Neuron (in vitro differentiated cells): ENCODE data around the gene RHAG.
"Not testable (repeated sequence)": the region's sequence is repeated elsewhere in the genome, so short reads cannot be mapped to it uniquely, and the experiment has no call there.

ENCODE experiments used
- H2AFZ ChIP-seq: one replicate; pipeline ENCODE4 v1.6.1; 2013; ENCODE audit warnings: low read depth, mild to moderate bottlenecking, inconsistent platforms, low read length, moderate library complexity
- H3K27me3 ChIP-seq: one replicate; pipeline ENCODE4 v1.6.1; 2013; ENCODE audit warnings: low read length; ENCODE audit not compliant: insufficient read depth
- H3K36me3 ChIP-seq: one replicate; pipeline ENCODE4 v1.6.1; 2013; ENCODE audit warnings: low read length; ENCODE audit not compliant: insufficient read depth
- H3K4me1 ChIP-seq: one replicate; pipeline ENCODE4 v1.6.1; 2013; ENCODE audit warnings: low read length; ENCODE audit not compliant: insufficient read depth
- H3K4me3 ChIP-seq: 2 replicates; pipeline ENCODE4 v1.5.1; 2013; ENCODE audit warnings: mild to moderate bottlenecking, low read length, moderate library complexity
- H3K9me3 ChIP-seq: one replicate; pipeline ENCODE4 v1.6.1; 2013; ENCODE audit warnings: low read length

The RHAG gene

DNA sequence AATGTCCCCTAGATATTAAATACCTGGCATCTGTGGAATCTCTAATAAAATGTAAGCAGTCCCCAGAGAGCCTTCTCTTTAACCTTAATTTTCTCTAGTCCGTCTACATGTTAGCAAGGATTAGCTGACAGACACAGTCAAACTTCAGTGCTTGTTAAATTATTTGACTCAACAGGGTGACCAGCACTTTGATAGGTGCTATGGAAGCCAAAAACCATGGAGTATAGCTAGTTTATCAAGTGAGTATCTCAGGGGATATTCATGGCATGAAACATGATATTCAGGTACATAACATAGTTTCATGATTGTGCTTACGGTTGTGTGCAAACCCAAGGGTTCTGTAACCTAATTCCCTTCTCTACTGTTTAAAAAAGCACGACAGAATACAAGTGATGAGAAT is 3.9 kb downstream of the RHAG start:
- Histone ChIP-seq H3K4me1 (no peaks in the 10 kb centered on the region), H3K36me3 (no peaks in the 10 kb centered on the region), H3K27me3 (no peaks in the 10 kb centered on the region), H2AFZ (no peak overlapping the region), H3K4me3 (no peak overlapping the region), H3K9me3 (no peaks in the 10 kb centered on the region)

DNA sequence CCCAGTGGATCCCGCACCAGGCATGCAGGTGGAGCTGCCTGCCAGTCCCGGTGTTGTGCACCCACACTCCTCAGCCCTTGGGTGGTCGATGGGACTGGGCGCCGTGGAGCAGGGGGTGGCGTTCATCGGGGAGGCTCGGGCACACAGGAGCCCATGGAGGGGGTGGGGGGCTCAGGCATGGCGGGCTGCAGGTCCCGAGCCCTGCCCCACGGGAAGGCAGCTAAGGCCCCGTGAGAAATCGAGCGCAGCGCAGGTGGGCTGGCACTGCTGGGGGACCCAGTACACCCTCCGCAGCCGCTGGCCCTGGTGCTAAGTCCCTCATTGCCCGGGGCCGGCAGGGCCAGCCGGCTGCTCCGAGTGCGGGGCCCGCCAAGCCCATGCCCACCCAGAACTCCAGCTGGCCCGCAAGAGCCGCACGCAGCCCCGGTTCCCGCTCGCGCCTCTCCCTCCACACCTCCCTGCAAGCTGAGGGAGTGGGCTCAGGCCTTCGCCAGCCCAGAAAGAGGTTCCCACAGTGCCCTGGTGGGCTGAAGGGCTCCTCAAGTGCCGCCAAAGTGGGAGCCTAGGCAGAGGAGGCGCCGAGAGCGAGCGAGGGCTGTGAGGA is 7.1 kb downstream of the RHAG start:
- not testable (repeated sequence) for H3K27me3 ChIP-seq, H3K4me1 ChIP-seq, H2AFZ ChIP-seq, H3K36me3 ChIP-seq, H3K4me3 ChIP-seq, H3K9me3 ChIP-seq

DNA sequence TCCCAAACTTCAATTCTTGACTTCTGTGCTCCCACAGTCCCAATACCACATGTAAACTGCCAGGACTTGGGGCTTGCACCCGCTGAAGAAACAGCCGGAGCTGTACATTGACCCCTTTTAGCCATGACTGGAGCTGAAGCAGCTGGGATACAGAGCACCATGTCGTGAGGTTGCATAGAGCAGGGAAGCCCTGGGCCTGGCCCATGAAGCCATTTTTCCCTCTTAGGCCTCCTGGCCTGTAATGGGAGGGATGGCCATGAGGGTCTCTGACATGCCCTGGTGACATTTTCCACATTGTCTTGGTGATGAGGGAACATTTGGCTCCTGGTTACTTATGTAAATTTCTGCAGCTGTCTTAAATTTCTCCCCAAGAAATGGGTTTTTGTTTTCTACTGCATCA is 9.8 kb downstream of the RHAG start:
- Histone ChIP-seq H3K36me3 (no peaks in the 10 kb centered on the region), H3K4me1 (no peaks in the 10 kb centered on the region), H3K9me3 (no peaks in the 10 kb centered on the region), H3K27me3 (no peaks in the 10 kb centered on the region), H3K4me3 (no peak overlapping the region), H2AFZ (no peak overlapping the region)

DNA sequence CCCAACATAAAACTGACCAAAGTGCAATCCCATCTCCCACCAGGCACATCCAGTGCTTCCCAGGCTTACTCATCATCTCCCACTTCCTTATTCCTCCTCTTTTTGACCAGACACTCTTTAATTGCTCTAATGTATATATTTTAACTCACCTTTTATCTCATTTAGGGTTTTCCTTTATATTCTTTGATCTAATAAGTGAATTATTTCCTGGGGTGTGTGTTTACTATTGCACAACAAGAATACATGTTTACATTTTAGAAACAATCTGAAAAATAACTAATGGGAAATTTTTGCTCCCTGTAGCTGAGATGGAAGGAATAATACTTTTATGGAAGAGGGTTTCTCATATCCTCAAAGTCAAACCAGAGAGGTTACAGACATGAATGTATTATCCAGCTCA is 18.4 kb downstream of the RHAG start:
- Histone ChIP-seq H3K36me3 (no peaks in the 10 kb centered on the region), H3K4me1 (no peaks in the 10 kb centered on the region), H3K4me3 (no peak overlapping the region), H3K9me3 (no peaks in the 10 kb centered on the region), H3K27me3 (no peaks in the 10 kb centered on the region), H2AFZ (no peak overlapping the region)

DNA sequence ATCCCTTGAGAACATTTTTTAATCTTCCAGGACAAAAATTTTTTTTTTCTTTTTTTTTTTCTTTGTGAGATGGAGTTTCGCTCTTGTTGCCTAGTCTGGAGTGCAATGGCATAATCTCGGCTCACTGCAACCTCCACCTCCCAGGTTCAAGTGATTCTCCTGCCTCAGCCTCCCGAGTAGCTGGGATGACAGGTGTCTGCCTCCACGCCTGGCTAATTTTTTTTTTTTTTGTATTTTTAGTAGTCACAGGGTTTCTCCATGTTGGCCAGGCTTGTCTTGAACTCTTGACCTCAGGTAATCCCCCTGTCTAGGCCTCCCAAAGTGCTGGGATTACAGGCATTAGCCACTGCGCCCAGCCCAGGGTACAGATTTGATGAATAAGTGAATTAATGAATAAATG is 22.5 kb downstream of the RHAG start:
- H3K36me3 ChIP-seq, H3K4me3 ChIP-seq, H3K4me1 ChIP-seq, H3K27me3 ChIP-seq, H3K9me3 ChIP-seq, H2AFZ ChIP-seq: not testable (repeated sequence)

DNA sequence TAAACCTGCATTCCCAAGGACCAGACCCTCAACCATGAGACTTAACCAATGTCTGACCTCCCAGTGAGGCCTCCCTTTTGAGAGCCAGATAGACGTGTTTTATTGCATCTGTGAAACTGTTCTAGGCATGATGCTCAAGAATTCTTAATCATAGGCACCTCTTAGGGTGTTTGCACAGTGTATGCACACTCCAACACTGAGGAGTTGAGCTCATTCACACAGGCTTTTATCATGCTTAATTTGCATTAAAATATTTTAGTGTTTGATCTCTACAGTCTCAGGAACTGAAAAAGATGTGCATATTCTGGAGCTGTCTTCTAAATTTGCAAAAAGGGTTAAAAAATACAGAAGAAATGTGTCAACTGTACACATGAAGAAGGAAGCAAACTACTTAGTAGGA is 27.4 kb downstream of the RHAG start:
- Histone ChIP-seq H3K36me3 (no peaks in the 10 kb centered on the region), H3K9me3 (no peaks in the 10 kb centered on the region), H2AFZ (no peak overlapping the region), H3K4me3 (no peak overlapping the region), H3K4me1 (no peaks in the 10 kb centered on the region), H3K27me3 (no peaks in the 10 kb centered on the region)

DNA sequence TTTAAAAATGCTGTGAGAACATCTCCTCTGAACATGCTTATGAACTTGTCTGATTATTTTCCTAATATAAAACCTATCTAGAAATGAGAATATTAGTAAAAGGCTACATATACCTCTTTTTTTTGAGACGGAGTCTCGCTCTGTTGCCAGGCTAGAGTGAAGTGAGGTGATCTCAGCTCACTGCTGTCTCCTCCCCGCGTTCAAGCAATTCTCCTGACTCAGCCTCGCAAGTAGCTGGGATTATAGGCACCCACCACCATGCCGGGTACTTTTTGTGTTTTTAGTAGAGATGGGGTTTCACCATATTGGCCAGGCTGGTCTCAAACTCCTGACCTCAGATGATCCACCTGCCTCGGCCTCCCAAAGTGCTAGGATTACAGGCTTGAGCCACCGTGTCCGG is 28.4 kb downstream of the RHAG start:
- not testable (repeated sequence) for H3K9me3 ChIP-seq, H3K4me1 ChIP-seq, H3K4me3 ChIP-seq, H3K27me3 ChIP-seq, H3K36me3 ChIP-seq, H2AFZ ChIP-seq

DNA sequence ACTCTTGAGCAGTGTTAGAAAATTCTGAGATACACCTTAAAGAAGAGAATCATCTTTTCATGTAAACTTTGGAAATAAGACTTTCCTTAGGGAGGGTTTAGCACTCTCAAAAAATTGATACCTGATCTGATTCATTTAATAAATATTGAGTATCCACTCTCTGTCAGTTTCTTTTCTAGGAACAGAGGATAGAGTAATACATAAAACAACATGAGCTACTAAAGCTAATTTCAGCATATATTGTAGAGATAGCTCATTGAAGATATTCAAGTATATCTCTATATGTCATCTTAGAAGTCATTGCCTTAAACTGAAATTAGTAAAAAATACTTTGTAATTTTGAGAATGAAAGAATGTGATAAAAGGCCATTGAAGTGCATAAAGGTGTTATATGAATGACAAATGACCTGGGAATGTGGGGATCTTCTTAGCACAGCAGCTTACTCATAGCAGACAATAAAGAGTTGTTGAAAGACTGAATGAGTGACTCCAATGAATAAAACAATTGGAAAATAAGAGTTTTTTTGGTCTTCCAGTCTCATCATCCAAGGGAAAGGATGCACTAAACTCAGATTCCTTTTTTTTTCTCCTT is 29.2 kb downstream of the RHAG start:
- Histone ChIP-seq H3K36me3 (no peaks in the 10 kb centered on the region), H3K9me3 (no peaks in the 10 kb centered on the region), H2AFZ (no peak overlapping the region), H3K27me3 (no peaks in the 10 kb centered on the region), H3K4me3 (no peak overlapping the region), H3K4me1 (no peaks in the 10 kb centered on the region)

DNA sequence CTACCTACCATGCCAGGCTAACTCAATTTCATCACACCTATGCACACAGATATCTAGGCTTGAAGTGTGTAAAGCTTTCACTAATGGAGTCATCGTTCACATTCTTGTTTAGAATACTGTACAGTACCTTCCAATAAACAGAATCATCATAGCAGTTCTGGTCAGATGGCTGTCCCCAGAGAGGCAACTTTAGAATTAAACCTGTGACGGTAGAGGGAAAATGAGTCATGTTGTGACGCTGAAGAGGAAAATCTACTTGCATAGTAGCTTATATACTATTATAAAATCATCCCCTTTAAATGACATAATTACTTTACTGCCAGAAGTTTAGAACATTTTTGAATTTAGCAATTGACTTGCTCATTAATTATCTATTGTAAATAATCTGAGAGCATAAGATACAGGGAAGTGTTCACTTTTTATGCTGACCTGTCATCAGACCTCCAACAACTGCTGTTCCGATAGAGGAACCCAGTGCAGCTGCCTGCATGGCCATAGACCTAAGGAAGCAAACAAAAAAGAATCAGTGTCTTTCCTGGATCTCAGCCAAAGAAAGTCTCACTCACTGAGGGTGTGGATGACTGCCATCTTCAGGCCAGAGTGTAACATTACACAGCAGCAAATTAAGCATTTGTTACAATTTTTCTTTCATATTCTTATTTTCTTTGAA is 29.8 kb downstream of the RHAG start:
- no peaks in the 10 kb centered on the region for H3K27me3 ChIP-seq
- no peaks in the 10 kb centered on the region for H3K36me3 ChIP-seq
- no peaks in the 10 kb centered on the region for H3K9me3 ChIP-seq
- no peaks in the 10 kb centered on the region for H3K4me1 ChIP-seq
- no peak overlapping the region for H2AFZ ChIP-seq
- H3K4me3 ChIP-seq, result no peak overlapping the region

DNA sequence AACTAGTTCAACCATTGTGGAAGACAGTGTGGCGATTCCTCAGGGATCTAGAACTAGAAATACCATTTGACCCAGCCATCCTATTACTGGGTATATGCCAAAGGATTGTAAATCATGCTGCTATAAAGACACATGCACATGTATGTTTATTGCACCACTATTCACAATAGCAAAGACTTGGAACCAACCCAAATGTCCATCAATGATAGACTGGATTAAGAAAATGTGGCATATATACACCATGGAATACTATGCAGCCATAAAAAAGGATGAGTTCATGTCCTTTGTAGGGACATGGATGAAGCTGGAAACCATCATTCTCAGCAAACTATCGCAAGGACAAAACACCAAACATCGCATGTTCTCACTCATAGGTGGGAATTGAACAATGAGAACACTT is 32.6 kb downstream of the RHAG start:
- H3K27me3 ChIP-seq, H3K36me3 ChIP-seq, H3K9me3 ChIP-seq, H3K4me3 ChIP-seq, H2AFZ ChIP-seq, H3K4me1 ChIP-seq: not testable (repeated sequence)

DNA sequence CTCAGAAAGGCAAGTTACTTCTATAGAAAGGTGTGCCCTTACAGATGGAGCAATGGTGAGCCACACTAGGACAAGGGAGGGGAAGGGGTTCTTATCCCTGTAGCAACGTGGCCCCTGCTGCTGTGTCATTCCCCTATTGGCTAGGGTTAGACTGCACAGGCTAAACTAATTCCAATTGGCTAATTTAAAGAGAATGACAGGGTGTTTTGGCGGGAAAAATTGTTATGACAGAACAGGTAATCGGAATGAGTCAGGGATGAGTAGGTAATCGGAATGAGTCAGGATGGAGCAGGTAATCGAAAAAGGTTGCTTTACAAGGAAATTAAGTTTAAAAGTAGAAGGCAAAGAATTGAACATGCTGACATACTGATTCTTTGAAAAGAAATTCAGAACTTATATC is 49.4 kb downstream of the RHAG start:
- H3K4me3 ChIP-seq, H2AFZ ChIP-seq, H3K9me3 ChIP-seq, H3K4me1 ChIP-seq, H3K36me3 ChIP-seq, H3K27me3 ChIP-seq: not testable (repeated sequence)

DNA sequence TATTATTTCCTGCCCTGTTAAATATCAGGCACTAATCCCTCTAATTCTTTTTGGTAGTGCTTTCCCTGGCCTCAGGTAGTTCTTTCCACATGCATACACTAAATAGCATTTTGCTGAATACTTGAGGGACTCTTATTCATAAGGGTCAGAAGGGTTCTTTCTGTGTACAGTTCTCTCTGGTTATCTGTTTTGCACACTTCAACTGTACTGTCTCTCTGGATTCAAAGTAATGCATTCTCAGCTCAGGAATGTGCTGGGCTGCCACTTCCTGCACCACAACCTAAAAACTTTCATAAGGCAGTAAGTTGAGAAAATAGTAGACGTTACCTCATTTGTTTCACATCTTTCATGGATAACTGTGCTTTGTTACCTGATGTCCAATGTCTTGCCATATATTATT is 54.1 kb downstream of the RHAG start:
- Histone ChIP-seq H3K4me1 (no peaks in the 10 kb centered on the region), H3K36me3 (no peaks in the 10 kb centered on the region), H3K9me3 (no peaks in the 10 kb centered on the region), H2AFZ (no peak overlapping the region), H3K4me3 (no peak overlapping the region), H3K27me3 (no peaks in the 10 kb centered on the region)

DNA sequence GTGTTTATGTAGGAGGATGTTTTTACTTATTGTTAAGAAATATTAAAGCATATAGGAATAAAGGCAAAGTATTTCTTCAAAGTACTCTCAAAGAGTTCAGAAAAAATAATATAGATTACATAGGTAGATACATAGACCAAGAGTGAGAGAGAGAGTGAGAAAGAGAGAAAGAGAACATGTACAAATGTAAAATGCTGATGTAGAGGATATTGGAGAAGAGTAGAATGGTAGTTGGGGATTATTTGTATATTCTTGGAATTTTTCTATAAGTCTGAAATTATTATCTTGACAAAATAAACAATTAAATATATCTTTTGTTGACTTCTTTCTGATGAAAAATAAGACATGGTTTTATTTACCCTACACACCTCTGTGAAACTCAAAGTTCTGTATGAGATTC is 57.0 kb downstream of the RHAG start:
- no peaks in the 10 kb centered on the region for H3K27me3 ChIP-seq
- H3K4me1 ChIP-seq, result no peaks in the 10 kb centered on the region
- no peak overlapping the region for H2AFZ ChIP-seq
- no peaks in the 10 kb centered on the region for H3K36me3 ChIP-seq
- no peak overlapping the region for H3K4me3 ChIP-seq
- H3K9me3 ChIP-seq, result no peaks in the 10 kb centered on the region

DNA sequence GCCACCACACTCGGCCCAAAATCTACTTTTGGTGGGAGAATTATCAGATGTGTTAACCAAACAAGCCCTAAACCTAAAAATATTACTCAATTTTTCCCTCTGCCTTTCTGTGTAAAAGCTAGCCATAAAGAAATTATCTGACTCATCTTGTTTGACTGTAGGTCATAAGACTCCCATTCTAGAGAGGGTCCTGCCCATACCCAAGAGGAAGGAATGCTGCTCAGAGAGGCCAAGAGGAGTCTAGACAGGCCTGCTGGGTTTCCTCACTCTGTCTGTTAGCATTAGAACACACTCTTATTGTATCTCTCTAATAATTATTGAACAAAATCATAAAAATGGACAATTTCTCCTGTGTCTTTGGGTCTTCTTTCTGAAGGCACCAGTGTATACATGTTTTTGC is 60.0 kb downstream of the RHAG start:
- Histone ChIP-seq H3K27me3 (no peaks in the 10 kb centered on the region), H3K36me3 (no peaks in the 10 kb centered on the region), H3K4me3 (no peak overlapping the region), H3K9me3 (no peaks in the 10 kb centered on the region), H3K4me1 (no peaks in the 10 kb centered on the region), H2AFZ (no peak overlapping the region)
